Midbrain (tissue), 1 donor: ENCODE measurements around the gene FARS2.
"Not testable (repeated sequence)": the region's sequence is repeated elsewhere in the genome, so short reads cannot be mapped to it uniquely, and the experiment has no call there.

ENCODE experiments used
- DNase-seq: peaks from one replicate; lab custom pipeline; 2025; lab: John Stamatoyannopoulos, UW

FARS2 gene

DNA sequence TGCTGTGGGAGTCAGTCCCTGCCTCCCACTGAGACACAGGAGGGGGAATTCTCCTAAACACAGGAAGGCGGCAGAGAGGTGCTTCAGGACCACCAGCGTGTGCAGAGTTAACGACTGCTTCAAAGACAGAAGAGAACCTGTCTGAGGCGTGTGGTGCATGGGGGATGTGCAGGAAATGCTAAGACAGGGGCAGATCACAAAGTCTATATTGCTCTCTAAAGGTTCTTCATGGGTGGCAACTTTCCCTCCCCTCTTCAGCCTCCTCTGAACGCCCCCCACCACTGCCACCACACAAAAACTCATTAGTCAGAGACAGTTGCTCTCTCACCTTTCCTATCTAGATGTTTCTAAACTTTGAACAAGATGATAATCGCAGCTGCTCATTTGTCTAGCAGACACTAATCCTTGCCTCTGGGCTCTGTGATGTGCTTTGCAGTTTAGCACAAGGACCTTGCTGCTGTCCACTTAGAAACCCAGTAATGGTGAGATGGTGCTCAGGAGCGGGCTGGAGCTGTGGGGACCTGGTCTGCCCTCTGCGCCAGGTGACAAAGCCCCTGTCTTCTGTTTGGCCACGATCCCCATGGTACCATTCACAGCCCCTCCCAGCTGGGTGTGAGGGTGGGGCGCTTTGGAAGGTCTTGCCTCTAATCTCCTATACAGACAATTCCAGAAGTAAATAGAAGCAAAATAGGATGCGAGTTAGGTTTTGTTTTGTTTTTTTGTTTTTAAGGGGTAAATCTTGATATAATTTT is 525.8 kb downstream of the FARS2 start:
- DNase-seq, result no peak

DNA sequence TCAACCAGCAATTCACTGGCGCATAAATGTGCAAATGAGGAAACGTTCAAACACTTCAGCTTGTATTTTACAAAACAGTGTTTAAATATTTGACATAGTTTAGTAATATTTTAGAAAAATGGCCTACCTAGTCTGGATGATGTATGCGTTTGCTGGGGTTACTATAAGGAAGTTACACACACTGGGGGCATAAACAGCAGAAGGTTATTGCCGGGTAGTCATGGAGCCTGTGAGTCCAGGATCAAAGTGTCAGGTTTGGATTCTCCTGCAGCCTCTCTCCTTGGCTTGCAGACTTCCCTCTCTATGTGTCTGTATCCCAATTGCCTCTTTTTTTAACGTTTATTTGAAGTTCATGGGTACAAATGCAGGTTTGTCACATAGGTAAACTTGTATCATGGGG is 528.1 kb downstream of the FARS2 start:
- DNase-seq, result not testable (repeated sequence)

DNA sequence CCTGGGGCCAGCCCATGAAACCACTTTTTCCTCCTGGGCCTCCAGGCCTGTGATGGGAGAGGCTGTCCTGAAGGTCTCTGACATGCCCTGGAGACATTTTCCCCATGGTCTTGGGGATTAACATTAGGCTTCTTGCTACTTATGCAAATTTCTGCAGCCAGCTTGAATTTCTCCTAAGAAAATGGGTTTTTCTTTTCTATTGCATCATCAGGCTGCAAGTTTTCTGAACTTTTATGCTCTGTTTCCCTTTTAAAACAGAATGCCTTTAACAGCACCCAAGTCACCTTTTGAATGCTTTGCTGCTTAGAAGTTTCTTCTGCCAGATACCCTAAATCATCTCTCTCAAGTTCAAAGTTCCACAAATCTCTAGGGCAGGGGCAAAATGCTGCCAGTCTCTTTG is 535.2 kb downstream of the FARS2 start:
- not testable (repeated sequence) for DNase-seq

DNA sequence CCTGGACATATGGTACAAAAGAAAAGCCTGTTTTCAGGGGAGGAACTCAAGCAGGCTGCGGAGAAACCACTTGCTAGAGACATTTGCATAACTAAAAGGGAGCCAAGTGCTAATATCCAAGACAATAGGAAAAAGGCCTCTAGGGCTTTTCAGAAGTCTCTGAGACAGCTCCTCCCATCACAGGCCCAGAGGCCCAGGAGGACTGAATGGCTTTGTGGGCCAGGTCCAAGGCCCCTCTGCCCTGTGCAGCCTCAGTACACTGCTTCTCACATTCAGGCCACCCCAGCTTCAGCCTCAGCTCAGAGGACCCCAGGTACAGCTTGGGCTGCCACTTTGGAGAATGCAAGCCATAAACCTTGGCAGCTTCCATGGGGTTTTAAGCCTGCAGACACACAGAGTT is 545.1 kb downstream of the FARS2 start:
- not testable (repeated sequence) for DNase-seq

DNA sequence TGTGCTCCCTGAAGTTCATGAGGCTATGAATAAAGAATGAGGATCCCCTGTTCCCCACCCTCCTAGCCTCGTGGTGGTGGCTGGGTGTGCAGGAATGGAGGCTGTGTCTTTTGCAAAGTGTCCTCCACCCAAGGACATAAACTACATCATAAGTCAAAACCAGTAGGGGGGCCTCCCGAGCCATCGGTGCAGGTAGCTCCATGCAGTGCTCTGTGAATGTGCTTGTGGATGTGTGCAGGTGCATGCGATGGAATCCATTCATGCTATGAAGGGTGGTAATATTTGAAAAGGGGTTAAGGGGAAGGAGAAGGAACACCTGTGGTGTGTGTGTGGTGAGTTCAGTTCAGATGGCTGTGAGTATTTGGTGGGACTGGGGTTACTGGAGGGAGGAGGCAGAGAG is 548.1 kb downstream of the FARS2 start:
- no peak for DNase-seq

DNA sequence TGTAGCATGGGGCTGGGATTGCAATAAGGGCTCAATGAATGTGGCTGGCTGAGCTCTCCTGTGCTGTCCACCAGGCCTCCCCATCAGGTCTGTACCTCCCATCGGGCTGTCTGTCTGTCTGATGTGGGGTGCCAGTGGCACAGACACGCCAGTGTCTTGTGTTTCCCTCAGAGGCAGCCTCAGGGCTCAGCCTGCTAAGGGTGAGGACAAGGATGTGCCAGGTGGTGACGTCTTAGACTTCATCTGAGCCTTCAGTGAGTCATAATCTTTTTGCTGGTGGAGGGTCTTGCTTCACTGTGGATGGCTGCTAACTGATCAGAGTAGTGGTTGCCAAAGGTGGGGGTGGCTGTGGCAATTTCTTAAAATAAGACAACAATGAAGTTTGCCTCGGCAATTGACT is 550.7 kb downstream of the FARS2 start:
- no peak for DNase-seq

DNA sequence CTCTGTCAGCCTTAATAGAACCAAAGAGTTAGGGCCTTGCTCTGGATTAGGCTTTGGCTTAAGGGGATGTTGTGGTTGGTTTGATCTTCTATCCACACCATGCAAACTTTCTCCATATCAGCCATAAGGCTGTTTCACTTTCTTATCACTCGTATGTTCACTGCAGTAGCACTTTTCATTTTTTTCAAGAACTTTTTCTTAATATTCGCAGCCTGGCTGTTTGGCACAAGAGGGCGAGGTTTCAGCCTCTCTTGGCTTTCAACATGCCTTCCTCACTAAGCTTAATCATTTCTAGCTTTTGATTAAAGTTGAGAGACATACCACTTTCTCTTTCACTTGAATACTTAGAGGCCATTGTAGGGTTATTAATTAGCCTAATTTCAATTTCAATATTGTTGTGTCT is 552.3 kb downstream of the FARS2 start:
- no peak for DNase-seq

DNA sequence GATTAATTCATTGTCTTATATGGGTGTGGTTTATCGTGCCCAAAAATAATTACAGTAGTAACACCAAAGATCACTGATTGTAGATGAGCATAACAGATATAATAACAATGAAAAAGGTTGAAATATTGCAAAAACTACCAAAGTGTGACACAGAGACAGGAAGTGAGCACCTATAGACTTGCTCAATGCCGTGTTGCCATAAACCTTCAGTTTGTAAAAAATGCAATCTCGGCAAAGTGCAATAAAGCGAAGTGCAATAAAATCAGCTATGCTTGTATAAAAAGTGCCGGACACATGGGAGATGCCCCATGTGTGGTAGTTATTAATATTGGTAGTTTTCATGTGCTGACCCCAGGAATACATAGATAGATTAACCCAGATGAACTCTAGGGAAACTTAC is 552.8 kb downstream of the FARS2 start:
- DNase-seq, result no peak

DNA sequence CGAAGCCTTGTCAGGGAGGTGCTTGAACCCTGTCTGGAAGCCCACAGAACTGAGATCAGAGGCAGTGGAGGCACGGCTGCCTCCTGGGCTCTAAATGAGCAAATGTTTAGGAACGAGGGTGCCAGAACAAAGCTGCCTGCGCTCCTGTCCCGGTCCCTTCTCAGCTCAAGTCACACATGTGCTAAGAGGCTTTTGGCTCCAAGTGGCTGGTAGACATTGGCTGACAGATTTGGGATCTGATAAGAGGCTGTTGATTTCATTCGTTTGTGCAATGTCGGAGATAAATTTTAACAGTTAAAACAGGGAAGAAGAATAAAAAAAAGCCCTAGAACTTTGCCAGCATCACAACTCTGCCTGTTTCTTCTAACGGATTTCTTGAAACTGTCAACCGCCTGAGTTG is 553.6 kb downstream of the FARS2 start:
- no peak for DNase-seq

DNA sequence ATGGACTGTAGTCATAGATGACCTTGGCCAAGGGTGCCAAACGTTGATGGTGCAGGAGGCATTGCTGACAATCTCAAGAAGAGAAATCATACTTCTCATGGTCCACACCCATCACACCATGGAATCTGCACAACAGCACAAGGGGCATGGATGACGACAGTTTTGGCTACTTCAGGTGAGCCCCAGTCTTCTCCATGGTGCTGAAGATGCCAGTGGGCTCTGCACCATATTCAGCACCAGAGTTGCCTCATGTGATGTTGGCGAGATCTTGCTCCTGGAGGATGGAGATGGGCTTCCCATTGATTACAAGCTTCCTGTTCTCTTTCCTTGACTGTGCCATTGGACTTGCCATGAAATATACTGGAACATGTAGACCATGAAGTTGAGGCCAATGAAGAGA is 556.6 kb downstream of the FARS2 start:
- no peak for DNase-seq

DNA sequence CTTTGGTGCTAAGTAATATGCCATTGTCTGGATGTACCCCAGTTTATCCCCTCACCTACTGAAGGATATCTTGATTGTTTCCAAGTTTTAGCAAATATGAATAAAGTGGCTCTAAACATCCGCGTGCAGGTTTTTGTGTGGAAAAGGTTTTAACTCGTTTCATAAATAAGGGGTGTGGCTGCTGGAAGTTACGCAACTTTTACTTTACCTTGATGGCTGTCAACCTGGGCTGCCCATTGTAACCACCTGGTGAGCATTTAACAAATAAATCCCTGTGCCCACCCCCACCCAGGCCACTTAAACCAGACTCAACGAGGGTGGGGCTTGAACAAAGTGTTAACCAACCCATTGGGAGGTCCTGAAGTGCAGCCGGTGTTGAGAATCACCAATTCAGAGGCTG is 557.6 kb downstream of the FARS2 start:
- DNase-seq, result no peak
